Stomach (tissue), 9 donors: Measurements from ENCODE around the gene PGC. TPM values are rescaled to one million over a fixed set of nuclear protein-coding genes. Genes with fewer than 3 reads are reported as not detected.

Source experiments
- DNase-seq, 2 donors: peaks; one replicate each; pipeline versions ENCODE4 v3.0.0 to v3.0.0-alpha.2; 2013 to 2019
- H3K27ac ChIP-seq, 5 donors: fragments of 200-600 bp in 4 of 5; sonication (generic) in 4 of 5; one replicate each; pipeline ENCODE4 v1.5.1; 2013 to 2019; ENCODE audit warnings: mild to moderate bottlenecking in 1 of 5, moderate library complexity in 1 of 5
- H3K27me3 ChIP-seq, 3 donors: fragments of 200-600 bp; sonication (generic); one replicate each; pipeline ENCODE4 v1.5.1; 2017 to 2019; ENCODE audit warnings: mixed run types in 1 of 3
- H3K36me3 ChIP-seq, 4 donors: fragments of 200-600 bp; sonication (generic); 1 replicate in 3 of 4; 2 replicates in 1 of 4; pipeline ENCODE4 v1.5.1; 2016 to 2019
- H3K4me1 ChIP-seq, 4 donors: fragments of 200-600 bp; sonication (generic); one replicate each; pipeline ENCODE4 v1.5.1; 2016 to 2019
- H3K4me3 ChIP-seq, 4 donors: fragments of 200-600 bp; sonication (generic) in 3 of 4; one replicate each; pipeline ENCODE4 v1.5.1; 2016 to 2019; ENCODE audit warnings: mild to moderate bottlenecking in 1 of 4
- H3K9me3 ChIP-seq, 4 donors: fragments of 200-600 bp; sonication (generic); one replicate each; pipeline ENCODE4 v1.5.1; 2016 to 2019
- CTCF ChIP-seq, 7 experiments: fragments of 450-650 bp in 4 of 7; fragments of 200-600 bp in 3 of 7; sonication (generic) in 3 of 7; IDR thresholded peaks; one replicate each; pipeline ENCODE4 v1.5.1; 2016 to 2019; ENCODE audit warnings: antibody characterized with exemption in 7 of 7, control low read depth in 2 of 7, mild to moderate bottlenecking in 1 of 7
- EP300 ChIP-seq: sonication (generic); formaldehyde crosslinking; IDR thresholded peaks from one replicate; pipeline ENCODE4 v1.6.1; 2017; ENCODE audit warnings: antibody characterized with exemption
- POLR2A ChIP-seq, 4 donors: fragments of 450-650 bp; IDR thresholded peaks; one replicate each; pipeline ENCODE4 v1.6.1; 2016; ENCODE audit warnings: antibody characterized with exemption in 4 of 4, control low read depth in 2 of 4, mild to moderate bottlenecking in 1 of 4, moderate library complexity in 1 of 4
- POLR2AphosphoS5 ChIP-seq, 3 donors: sonication (generic); formaldehyde crosslinking; IDR thresholded peaks; one replicate each; pipeline ENCODE4 v1.6.1; 2016; ENCODE audit warnings: antibody characterized with exemption in 3 of 3
- WGBS, 5 donors: extraction: QIAGEN DNeasy Blood & Tissue Kit in 3 of 5; methylation state at CpG; one replicate each; pipeline versions ENCODE4 v1.1.5 to v1.1.7; 2013 to 2018; 5-methylcytosine and 5-hydroxymethylcytosine counted together
- intact Hi-C: fragments of 100-400 bp; cut with DNase I; formaldehyde crosslinking; loops from one replicate; pipeline ENCODE4 v1.15.1; 2023; ENCODE audit warnings: low total_unique reads
- polyA plus RNA-seq, 3 donors: library from polyadenylated mRNA; stranded (reverse); fragments of 200-250 nt; gene quantifications; one replicate each; pipeline ENCODE4 v1.2.3, GENCODE V29; 2013
- total RNA-seq, 5 donors: library from RNA; depleted of rRNA; stranded (reverse); fragments of >200 nt; gene quantifications; one replicate each; pipeline versions ENCODE4 v1.1.0 to v1.2.3, GENCODE V29; 2014 to 2016
- donor health status: healthy with polysubstance abuse.
- donor health status: Bipolar disorder and iron deficiency.
- donor health status: healthy.

The PGC gene
- total and polyA plus RNA-seq, 8 donors, result 101 to 48,206 (median 8,210) TPM

- WGBS, 5 donors, result 81 to 97% (median 91%) methylated on average over 3 to 6 of the region's 6 CpGs
Observed at GRCh38 chr6:41757271-41757670, 10.1 kb upstream of the PGC start.

GRCh38 chr6:41756354-41756753 lies 9.2 kb upstream of the PGC start:
- H3K27ac ChIP-seq, result peak overlapping the region; percentile 17 to 58 (median 28)
- DNase-seq, result peak in 1 of 2 donors; percentile 68
- H3K36me3 ChIP-seq, result no peaks in the 10 kb centered on the region
- peaks cover 8 to 31% (median 19%) of the 10 kb centered on the region in 4 donors for H3K4me1 ChIP-seq
- no peak overlapping the region for H3K4me3 ChIP-seq
- H3K27me3 ChIP-seq, result no peaks in the 10 kb centered on the region
- intact Hi-C loops, result no loop called here
- H3K9me3 ChIP-seq, result no peaks in the 10 kb centered on the region
- 39 to 62% (median 47%) methylated on average over 9 to 13 of the region's 13 CpGs for WGBS, 5 donors
- no peak for TF ChIP-seq EP300
- TF ChIP-seq POLR2A (IDR thresholded peaks at IDR 0.05), result no peak
- no peak for TF ChIP-seq POLR2AphosphoS5 (IDR thresholded peaks at IDR 0.05)
- no peak for TF ChIP-seq CTCF (IDR thresholded peaks at IDR 0.05)

More at GRCh38 chr6:41757271-41757670, 10.1 kb upstream of the PGC start:
- no peaks in the 10 kb centered on the region for H3K9me3 ChIP-seq
- H3K4me1 ChIP-seq, result peaks cover 8 to 31% (median 19%) of the 10 kb centered on the region in 4 donors
- intact Hi-C loops, result no loop called here
- TF ChIP-seq CTCF (IDR thresholded peaks at IDR 0.05) (no peak), POLR2AphosphoS5 (IDR thresholded peaks at IDR 0.05) (no peak), EP300 (no peak), POLR2A (IDR thresholded peaks at IDR 0.05) (no peak)
- no peaks in the 10 kb centered on the region for H3K27me3 ChIP-seq
- H3K4me3 ChIP-seq, result no peak overlapping the region
- H3K27ac ChIP-seq, result peak overlapping the region in 3 of 5 donors; percentile 5 to 58 (median 17)
- no peak for DNase-seq
- H3K36me3 ChIP-seq, result no peaks in the 10 kb centered on the region

- Histone ChIP-seq H3K9me3 (no peaks in the 10 kb centered on the region), H3K4me3 (no peak overlapping the region), H3K27me3 (no peaks in the 10 kb centered on the region), H3K36me3 (no peaks in the 10 kb centered on the region), H3K4me1 (peaks cover 8 to 31% (median 19%) of the 10 kb centered on the region in 4 donors), H3K27ac (peak overlapping the region in 4 of 5 donors; percentile 17 to 58 (median 30))
- WGBS, 5 donors, result 39 to 72% (median 46%) methylated on average over 4 of the region's 4 CpGs
- intact Hi-C loops, result no loop called here
- no peak for DNase-seq
- TF ChIP-seq CTCF (IDR thresholded peaks at IDR 0.05), result no peak
- TF ChIP-seq EP300, result no peak
- no peak for TF ChIP-seq POLR2A (IDR thresholded peaks at IDR 0.05)
- no peak for TF ChIP-seq POLR2AphosphoS5 (IDR thresholded peaks at IDR 0.05)
Observed at GRCh38 chr6:41755895-41756294, 8.7 kb upstream of the PGC start.

GRCh38 chr6:41750374-41750773 lies 3.2 kb upstream of the PGC start:
- Histone ChIP-seq H3K27ac (peak overlapping the region in 2 of 5 donors; percentile 41 to 47), H3K36me3 (no peaks in the 10 kb centered on the region), H3K9me3 (no peaks in the 10 kb centered on the region), H3K27me3 (no peaks in the 10 kb centered on the region), H3K4me1 (peaks cover 9 to 20% (median 16%) of the 10 kb centered on the region in 4 donors), H3K4me3 (no peak overlapping the region)
- intact Hi-C loops, result no loop called here
- TF ChIP-seq EP300 (no peak), POLR2AphosphoS5 (IDR thresholded peaks at IDR 0.05) (no peak), CTCF (IDR thresholded peaks at IDR 0.05) (no peak), POLR2A (IDR thresholded peaks at IDR 0.05) (no peak)
- no peak for DNase-seq
- 92 to 100% (median 98%) methylated on average over 3 of the region's 3 CpGs for WGBS, 5 donors
